GM18505 (cell line): Measurements from ENCODE around the gene FAM83C.

Experiments used
- ATAC-seq: cut with Tn5 transposase; IDR thresholded peaks from one replicate; pipeline ENCODE4 v1.9.1; 2021; ENCODE audit not compliant: unreplicated experiment
- POLR2A ChIP-seq: IDR thresholded peaks from 4 replicates; pipeline ENCODE4 v1.6.1; 2011; ENCODE audit warnings: borderline replicate concordance; ENCODE audit not compliant: insufficient read depth, insufficient read length; ENCODE audit errors: extremely low read depth

Gene FAM83C

GRCh38 chr20:35291654-35292503 is at the start of gene FAM83C:
Gene FAM83C, minus strand, starts transcription at chr20:35292425. Its CDS starts 121 bp downstream, at chr20:35292304.
- TF ChIP-seq POLR2A = no peak
- ATAC-seq = no peak

DNA sequence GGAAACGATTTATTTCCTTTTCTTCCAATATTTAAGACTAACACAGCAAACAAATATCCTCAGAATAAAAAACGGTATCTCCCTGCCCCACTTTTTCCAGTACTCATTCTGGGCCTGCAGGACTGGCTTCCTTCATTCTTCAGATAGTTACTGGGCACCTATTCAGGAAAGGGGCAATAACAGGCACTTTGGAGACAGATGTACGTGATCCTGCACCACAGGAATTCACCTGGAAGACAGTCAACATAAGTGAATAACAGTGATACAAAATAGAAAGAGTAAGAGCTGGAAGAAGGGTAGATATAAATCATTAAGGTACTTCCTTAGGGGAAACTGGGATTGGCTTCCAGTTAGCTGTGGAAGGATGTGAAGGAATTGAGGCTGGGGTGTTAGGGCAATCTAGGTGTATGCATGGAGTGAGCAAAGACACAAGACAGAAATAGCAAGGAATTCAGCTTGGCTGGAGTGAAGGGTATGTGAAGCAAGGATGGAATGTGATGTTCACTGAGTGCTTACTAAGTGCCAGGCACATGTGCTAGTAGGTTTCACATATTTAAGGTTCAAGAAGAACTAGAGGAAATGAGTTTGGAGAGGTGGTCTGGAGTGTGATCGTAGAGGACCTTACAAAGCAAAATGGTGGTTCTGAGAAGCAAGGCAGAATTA is 49.3 kb upstream of the FAM83C start:
- TF ChIP-seq POLR2A = no peak
- no peak for ATAC-seq

- ATAC-seq = no peak
- no peak for TF ChIP-seq POLR2A
These were observed 48.2 kb upstream of the FAM83C start for GRCh38 chr20:35340436-35340835.

DNA sequence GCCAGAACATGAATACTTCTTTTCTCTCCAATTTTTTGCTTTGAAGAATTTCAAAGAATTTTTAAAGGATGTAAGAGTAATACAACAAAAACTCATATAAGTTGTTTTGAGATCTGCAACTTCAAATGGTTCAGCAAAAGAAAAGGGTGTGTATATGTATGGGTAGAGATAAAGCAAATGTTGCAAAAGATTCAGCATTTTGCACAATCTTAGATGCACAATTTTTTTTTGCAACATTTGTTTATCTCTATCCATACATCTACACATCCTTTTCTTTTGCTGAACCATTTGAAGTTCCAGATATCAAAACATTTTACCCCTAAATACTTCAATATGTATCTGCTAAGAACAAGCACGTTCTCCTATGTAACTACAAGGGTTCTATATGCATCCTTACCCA is 47.4 kb upstream of the FAM83C start:
- no peak for TF ChIP-seq POLR2A
- no peak for ATAC-seq

DNA sequence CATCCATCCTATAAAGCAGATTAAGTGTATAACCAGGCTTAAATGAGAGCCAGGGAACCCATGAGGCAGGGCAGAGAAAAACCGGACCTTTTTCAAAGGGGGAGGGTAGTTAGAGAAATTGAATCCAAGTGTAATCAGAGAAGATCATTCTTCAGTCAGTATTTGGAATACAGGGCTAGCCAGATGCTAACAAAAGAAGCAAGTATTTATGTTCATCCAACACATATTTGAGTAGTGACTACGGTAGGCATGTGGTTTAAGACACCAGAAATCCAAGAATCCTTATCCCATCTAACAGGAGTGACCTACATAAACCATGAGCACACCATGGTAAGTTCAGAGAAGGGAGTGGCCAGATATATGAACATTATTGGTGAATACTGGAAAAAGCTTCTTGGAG is 46.8 kb upstream of the FAM83C start:
- no peak for ATAC-seq
- no peak for TF ChIP-seq POLR2A

GRCh38 chr20:35334311-35335101 is 42.3 kb upstream of the FAM83C start:
- ATAC-seq = no peak
- no peak for TF ChIP-seq POLR2A

- no peak for ATAC-seq
- no peak for TF ChIP-seq POLR2A
These were observed 41.4 kb upstream of the FAM83C start for GRCh38 chr20:35333606-35334005.

GRCh38 chr20:35332540-35333200 is 40.4 kb upstream of the FAM83C start:
- TF ChIP-seq POLR2A = no peak
- ATAC-seq = no peak

- no peak for ATAC-seq
- TF ChIP-seq POLR2A = no peak
These were observed 37.4 kb upstream of the FAM83C start for GRCh38 chr20:35329435-35330139.

DNA sequence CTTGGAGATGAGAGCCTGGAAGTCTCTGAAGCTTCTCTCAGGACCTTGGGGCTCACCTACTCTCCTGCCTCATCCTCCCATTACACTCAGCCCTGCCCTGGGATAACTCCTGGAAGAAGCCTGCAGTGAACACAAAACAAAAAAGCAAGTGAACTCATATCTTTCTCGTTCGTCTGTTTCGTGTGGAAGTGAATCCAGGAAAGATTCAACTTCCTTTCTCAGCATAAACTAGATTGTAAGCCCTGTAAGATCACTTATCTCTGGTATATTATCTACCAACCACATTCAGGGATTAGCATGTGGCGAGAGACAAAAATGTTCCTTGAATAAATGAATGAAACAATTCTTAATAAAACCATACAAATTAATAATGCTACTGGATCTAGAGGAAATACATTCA is 36.5 kb upstream of the FAM83C start:
- no peak for ATAC-seq
- TF ChIP-seq POLR2A = no peak

DNA sequence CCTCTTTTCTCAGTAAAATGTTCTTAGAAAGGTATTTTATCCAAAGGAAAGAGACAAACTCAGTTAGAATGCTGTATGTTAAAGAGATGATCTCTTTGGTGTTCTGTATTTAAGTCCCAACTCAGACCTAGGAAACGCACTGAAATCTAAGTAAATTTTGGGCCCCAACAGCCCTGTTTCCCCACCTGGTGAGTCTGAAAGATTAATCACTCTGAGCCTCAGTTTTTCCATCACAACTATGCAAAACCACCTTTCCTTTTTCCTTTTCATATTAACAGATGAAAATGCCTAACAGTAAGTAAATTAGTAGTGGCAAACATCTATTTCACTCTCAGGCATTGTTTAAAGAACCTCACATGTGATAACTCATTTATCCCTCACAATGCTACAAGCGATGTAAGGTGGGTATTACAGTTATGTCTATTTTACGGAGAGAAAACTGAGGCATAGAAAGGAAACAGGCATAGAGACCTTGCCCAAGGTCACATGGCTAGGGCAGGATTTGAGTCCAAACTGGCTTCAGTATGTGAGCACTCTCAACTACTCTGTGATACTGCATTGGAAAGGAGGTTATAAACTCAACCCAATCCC is 36.0 kb upstream of the FAM83C start:
- no peak for ATAC-seq
- TF ChIP-seq POLR2A = no peak
